Testis (tissue), 3 donors: ENCODE data around the gene CTTNBP2. TPM values are rescaled to one million over a fixed set of nuclear protein-coding genes. Genes with fewer than 3 reads are reported as not detected.

ENCODE experiments used
- DNase-seq: peaks from one replicate; pipeline ENCODE4 v3.0.0-alpha.2; 2019
- H3K27ac ChIP-seq, 2 donors: fragments of 200-600 bp; sonication (generic); one replicate each; pipeline ENCODE4 v1.5.1; 2019
- H3K27me3 ChIP-seq: fragments of 200-600 bp; sonication (generic); one replicate; pipeline ENCODE4 v1.5.1; 2019
- H3K36me3 ChIP-seq: fragments of 200-600 bp; sonication (generic); one replicate; pipeline ENCODE4 v1.5.1; 2017; ENCODE audit warnings: low read depth; ENCODE audit errors: missing control alignments
- H3K4me1 ChIP-seq: fragments of 200-600 bp; sonication (generic); one replicate; pipeline ENCODE4 v1.5.1; 2019
- H3K4me3 ChIP-seq, 2 donors: fragments of 200-600 bp; sonication (generic); one replicate each; pipeline ENCODE4 v1.5.1; 2017 to 2019
- H3K9me3 ChIP-seq: fragments of 200-600 bp; sonication (generic); one replicate; pipeline ENCODE4 v1.5.1; 2017
- CTCF ChIP-seq, 3 experiments: fragments of 450-650 bp in 2 of 3; fragments of 200-600 bp in 1 of 3; sonication (generic) in 1 of 3; IDR thresholded peaks; one replicate each; pipeline ENCODE4 v1.5.1; 2016 to 2019; ENCODE audit warnings: antibody characterized with exemption in 3 of 3, mild to moderate bottlenecking in 2 of 3, moderate library complexity in 1 of 3
- POLR2A ChIP-seq: fragments of 450-650 bp; IDR thresholded peaks from one replicate; pipeline ENCODE4 v1.6.1; 2017; ENCODE audit warnings: antibody characterized with exemption, mild to moderate bottlenecking, moderate library complexity
- WGBS, 2 donors: methylation state at CpG; one replicate each; pipeline ENCODE4 v1.1.5; 2018; 5-methylcytosine and 5-hydroxymethylcytosine counted together
- intact Hi-C: fragments of 100-400 bp; cut with DNase I; formaldehyde crosslinking; loops from one replicate; pipeline ENCODE4 v1.15.1; 2023; ENCODE audit warnings: low total_unique reads
- polyA plus RNA-seq: library from polyadenylated mRNA; stranded (reverse); fragments of 350-450 nt; fragmentation: Illumina TruSeq; extraction: RNeasy Lipid Tissue Mini Kit (QIAGEN cat#74804); gene quantifications from one replicate; pipeline ENCODE4 v1.2.3, GENCODE V29; 2014; ENCODE audit warnings: low read depth, low replicate concordance; ENCODE audit not compliant: insufficient read depth
- total RNA-seq, 2 donors: library from RNA; depleted of rRNA; stranded (reverse); fragments of >200 nt; gene quantifications; one replicate each; pipeline ENCODE4 v1.2.3, GENCODE V29; 2016

The CTTNBP2 gene
- total and polyA plus RNA-seq, 3 donors from 2014 or later = 2.7 to 4.3 (median 3.4) TPM

- WGBS, 2 donors = 77 to 93% methylated on average over 2 of the region's 2 CpGs
- intact Hi-C loops = no loop called here
- Histone ChIP-seq H3K4me3 (no peak overlapping the region), H3K36me3 (no peaks in the 10 kb centered on the region), H3K27ac (no peak overlapping the region), H3K27me3 (no peaks in the 10 kb centered on the region), H3K9me3 (no peaks in the 10 kb centered on the region), H3K4me1 (no peaks in the 10 kb centered on the region)
- TF ChIP-seq POLR2A (no peak), CTCF (IDR thresholded peaks at IDR 0.05) (no peak)
- DNase-seq = no peak
These were observed 211.9 kb downstream of the CTTNBP2 start for GRCh38 chr7:117661328-117661727.
